Activated CD8-positive, alpha-beta memory T cell treated with anti-CD3 and anti-CD28 coated beads, Interleukin-2, amount 50 U/mL, for 48 hours (primary cell): ENCODE data around the gene CHRNA4.

Experiments used
- DNase-seq: peaks from one replicate; pipeline ENCODE4 v3.0.0-alpha.2; 2020

The CHRNA4 gene

DNA sequence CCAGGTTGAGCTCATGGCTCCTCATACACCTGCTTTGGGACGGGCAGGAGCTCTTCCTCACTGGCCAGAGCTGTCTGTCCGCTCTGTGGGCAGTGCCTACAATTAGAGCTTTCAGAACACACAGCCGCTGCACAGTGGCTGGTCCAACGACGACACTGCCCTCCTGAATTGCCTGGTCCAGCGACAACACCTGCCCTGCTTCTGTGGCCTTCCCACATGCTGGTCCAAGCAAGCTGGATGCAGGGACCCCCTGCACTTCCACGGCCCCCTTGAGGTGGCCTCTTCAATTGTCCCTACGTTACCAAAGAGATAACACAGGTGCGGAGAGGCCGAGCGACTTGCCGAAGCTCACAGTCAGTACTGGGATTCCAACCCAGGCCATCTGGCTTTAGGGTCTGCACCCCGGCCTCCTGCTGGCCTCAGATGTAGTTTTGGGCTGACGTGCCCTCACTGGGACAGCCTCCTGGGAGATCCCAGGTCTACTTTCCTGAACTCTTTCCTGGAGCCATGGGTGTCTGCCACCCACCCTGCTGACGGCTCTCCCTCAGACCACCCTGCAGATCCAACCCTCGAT lies 1.4 kb upstream of the CHRNA4 start:
- DNase-seq = no peak

- DNase-seq = no peak
These were observed 628 bp upstream of the CHRNA4 start for GRCh38 chr20:63361519-63362435.

- no peak for DNase-seq
These were observed 956 bp downstream of the CHRNA4 start for GRCh38 chr20:63359937-63360849.

GRCh38 chr20:63359164-63359934 lies 1.8 kb downstream of the CHRNA4 start:
- DNase-seq = no peak

DNA sequence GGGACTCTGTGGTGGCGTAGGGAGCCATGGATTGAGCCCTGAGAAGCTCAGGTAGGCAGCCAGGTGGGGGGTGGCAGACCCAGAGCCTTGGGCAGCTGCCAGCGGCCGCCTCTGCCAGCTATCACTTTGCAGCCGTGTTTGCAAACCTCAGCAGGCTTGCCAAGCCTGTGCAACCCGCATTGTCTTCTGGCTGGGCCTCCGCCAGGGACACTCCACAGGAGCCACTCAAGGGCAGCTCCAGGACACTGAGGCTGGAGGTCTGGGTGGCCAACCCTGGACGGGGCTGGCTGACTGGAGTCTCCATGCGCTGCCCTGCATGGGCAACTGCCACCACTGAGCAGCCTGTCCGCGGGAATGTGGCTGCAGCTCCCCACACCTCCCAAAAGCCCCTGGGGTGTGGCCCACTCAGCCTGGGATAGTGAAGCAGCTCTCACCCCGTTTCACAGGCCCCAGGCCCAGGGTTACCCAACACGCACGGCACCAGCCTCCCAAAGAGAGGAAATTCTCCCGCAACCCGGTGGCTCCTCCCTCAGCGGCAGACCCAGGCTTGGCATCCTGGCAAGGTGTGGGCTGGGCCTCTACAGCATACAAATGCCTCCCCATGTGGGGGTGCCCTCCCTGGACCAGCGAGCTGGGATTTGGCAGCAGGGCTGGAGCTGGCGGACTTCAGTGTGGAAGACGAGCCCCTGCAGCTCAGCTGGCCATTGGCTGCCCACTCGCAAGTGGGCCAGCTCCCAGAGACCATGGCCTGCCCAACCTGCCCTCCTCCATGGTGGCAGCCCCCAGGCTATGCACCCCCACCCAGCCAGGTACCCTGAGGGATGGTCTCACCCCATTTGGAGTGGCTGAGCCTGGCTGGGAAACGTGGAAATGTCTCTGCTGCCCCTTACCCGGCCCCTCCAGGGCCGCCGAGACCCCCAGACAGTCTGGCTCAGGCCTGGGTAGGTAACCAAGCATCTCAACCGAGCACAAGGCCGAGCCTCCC lies 2.9 kb downstream of the CHRNA4 start:
- DNase-seq = no peak

DNA sequence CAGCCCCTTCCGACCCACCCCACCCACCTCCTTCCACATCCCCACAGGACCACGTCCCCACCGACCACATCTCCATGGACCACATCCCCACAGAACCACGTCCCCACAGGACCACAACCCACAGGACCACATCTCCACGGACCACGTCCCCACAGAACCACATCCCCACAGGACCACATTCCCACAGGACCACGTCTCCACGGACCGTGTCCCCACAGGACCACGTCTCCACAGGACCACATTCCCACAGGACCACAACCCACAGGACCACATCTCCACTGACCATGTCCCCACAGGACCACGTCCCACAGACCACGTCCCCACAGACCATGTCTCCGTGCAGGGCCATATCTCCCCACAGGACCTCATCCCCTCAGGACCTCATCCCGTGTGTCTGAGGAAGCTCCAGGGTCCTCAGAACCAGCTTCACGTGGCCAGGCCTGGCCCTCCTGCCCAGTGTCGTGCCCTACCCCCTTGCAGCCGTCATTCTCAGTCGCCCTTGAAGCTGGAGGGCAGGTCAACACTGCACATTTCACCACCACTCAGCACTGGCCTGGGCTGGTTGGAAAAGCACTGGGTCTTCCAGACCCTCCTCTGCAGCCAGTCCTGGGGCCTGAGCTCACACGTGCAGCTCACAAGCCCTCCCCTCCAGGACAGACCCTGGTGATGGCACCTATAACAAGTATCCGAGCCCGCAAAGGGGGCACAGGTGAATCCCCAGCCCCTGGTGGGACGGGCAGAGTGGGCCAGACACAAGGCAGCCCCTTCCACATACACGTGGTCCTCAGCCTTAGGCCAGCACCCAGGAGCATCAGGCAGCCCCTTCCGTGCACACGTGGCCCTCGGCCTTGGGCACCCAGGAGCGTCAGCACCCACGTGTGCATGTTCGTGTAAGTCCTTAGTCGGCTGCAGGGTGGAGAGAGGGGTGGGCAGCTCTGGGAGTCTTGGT lies 3.9 kb downstream of the CHRNA4 start:
- DNase-seq = no peak

GRCh38 chr20:63356511-63356910 lies 4.6 kb downstream of the CHRNA4 start:
- no peak for DNase-seq

- DNase-seq = no peak
These were observed 5.3 kb downstream of the CHRNA4 start for GRCh38 chr20:63355781-63356295.

- no peak for DNase-seq
These were observed 6.4 kb downstream of the CHRNA4 start for GRCh38 chr20:63354636-63355350.

GRCh38 chr20:63352811-63353221 lies 8.3 kb downstream of the CHRNA4 start:
- no peak for DNase-seq

DNA sequence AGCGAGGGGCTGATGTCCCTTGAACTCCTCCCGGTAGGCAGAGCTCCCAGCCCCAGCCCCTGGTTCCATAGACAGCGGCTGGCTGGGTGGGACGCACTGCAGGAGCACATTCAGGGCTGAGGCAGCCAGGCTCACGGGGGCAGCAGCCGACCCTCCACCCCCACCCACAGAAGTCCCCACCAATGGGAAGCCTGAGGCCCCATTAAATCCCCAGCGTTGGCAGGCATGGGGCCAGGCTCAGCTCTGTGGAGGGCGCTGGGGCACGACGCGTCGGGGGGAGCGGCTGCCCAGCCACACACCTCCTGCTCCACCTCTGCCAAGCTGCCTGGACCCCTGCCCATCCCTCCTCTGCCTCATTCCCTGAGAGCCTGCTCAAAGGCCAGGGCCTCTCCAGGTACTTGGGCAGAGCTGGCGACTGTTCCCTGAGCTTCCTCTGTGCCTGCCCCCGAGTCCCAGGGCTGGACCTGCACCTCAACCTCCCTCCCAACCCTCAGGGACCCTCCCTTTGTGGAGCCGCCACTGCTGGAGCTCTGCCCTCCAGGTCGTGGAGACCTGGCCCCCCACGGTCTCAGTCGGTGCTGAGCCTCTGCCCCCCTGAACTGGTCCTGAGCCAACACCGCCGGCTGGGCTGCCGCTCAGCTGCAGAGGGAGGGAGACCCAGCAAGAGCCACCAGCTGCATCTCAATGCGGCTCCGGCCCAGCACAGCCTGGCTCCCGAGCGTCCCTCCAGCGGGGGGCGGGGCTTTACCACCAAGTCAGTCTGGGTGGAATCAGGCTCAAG lies 9.1 kb downstream of the CHRNA4 start:
- no peak for DNase-seq

DNA sequence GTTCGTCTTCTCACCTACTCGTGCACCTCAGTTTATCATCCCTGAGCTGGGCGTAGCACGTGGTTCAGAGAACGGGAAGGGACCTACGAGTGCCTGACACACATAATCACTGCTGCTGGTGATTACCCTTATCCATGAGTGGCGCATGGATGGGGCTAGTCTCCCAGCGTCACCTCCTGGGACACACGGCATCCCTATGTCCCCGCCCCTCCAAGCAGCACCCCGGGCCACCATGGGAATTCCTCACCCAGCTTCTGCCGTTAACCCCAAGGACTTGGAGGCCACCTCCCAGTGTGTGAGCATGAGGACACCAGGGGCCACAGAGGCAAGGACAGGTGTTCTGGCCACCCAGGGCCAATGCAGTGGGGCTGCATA lies 9.8 kb downstream of the CHRNA4 start:
- no peak for DNase-seq

- DNase-seq = no peak
These were observed 10.4 kb downstream of the CHRNA4 start for GRCh38 chr20:63350597-63351325.

DNA sequence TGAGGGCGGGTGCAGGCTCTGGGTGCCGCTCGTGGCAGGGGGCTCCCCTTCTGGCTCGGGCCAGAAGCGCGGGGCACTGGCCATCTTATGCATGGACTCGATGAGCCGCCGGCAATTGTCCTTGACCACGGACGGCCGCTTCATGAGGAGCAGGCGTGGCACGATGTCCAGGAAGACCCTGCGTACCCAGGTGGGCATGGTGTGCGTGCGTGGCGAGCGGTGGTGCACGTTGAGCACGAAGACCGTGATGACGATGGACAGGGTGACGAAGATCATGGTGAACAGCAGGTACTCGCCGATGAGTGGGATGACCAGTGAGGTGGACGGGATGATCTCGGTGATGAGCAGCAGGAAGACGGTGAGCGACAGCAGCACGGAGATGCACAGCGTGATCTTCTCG lies 11.0 kb downstream of the CHRNA4 start:
- no peak for DNase-seq

- DNase-seq = no peak
These were observed 11.6 kb downstream of the CHRNA4 start for GRCh38 chr20:63349516-63349895.

DNA sequence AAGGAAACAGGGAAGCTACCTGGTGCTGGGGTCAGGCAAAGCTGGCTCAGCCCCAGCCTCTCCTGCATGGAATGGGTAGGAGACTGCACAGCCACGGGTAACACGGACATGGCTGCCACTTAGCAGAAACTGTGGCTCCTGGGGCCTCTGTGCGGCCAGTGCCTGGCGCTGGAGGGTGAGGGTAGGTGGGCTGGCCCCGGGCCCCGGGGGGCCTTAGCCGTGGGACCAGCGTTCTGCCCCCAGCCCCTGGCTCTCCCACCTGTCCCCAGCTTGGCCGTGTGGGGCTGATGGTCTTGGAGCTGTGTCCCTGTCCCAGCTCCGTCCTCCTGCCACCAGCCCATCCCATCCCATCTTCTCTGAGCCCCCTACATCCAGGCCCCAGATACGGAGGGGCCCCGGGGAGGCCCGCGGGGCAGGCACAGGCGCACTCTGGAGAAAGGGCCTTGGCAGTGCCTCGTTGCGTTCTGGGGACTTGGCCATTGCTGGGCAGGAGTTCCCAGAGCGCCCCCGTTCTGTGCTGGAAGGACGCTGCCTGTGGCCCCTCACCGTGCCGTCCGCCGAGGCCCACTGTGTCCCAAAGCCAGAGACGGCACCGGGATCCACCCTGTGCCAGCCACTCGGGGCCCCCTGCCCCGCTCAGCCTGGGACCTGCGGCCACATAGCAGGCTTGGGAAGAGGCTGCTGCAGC lies 12.2 kb downstream of the CHRNA4 start:
- no peak for DNase-seq
